Activated CD4-positive, alpha-beta T cell treated with anti-CD3 and anti-CD28 coated beads, Interleukin-2, amount 50 U/mL, for 4 hours (primary cell): ENCODE measurements around the gene PRH1.

Experiments used
- DNase-seq, 2 experiments: peaks; one replicate each; pipeline ENCODE4 v3.0.0-alpha.2; 2020

Gene PRH1

DNA sequence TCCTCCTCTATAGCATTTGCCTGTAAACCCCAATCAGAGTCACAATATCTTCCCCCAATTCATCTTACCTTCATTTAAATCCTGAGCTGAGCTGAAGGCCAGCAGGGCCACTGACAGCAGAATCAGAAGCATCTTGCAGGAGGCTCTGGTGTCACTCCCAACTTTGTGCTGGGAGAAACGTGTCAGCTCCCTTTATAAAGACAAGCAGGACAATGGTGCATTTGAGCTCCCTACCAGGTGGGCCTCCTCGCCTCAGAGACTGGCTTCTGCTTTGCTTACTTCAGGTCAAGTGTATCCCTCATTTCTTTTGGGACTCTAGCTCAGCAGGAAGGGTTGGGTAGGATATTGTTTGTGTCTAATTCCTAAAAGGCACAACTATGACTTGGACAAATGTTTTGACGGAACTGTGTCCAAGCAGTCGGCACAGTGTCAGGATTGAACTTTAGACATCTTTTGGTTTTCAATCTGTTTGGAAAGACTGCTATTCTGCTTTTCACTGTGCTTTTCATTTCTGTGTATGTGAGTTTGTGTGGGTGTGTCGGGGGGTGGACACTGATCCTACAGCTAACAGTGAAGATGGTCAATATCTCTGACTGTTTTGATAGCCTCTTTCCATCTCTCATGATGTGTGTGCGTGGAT, at the start of gene PRH1:
TSS of gene PRH1 (minus strand) at position 170 of the 640 bp plus-strand sequence. CDS start at position 132, 38 bp downstream.
- DNase-seq = no peak

DNA sequence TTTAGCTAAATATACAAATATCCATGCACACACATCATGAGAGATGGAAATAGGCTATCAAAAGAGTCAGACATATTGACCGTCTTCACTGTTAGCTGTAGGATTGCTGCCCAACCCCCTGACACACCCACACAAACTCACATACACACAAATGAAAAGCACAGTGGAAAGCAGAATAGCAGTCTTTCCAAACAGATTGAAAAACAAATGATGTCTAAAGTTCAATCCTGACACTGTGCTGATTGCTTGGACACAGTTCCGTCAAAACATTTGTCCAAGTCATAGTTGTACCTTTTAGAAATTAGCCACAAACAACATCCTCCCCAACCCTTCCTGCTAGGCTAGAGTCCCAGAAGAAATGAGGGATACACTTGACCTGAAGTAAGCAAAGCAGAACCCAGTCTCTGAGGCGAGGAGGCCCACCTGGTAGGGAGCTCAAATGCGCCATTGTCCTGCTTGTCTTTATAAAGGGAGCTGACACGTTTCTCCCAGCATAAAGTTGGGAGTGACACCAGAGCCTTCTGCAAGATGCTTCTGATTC, 44.8 kb upstream of the PRH1 start, which contains the start of gene PRH2:
TSS of gene PRH2 (plus strand) at position 491 of the 541 bp plus-strand sequence. CDS start at position 529, 38 bp downstream.
- no peak for DNase-seq

DNA sequence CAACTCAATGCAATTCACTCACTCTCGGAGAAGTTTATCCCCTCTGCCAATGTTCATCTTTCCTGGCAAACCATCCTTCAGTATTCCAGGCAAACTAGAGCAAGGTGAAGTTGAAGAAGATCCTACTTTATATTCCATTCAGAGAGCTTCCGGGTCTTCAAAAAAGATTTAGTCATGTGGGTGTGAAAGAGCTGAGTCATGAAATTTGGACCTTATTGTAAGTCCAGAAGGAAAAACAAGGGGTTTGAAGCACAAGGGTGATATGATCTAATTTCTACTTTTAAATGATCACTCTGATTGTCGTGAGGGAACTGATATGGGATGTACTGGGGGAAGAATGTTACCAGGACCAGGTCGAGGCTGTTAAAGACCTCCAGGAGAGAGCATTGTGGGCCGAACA, 42.2 kb upstream of the PRH1 start:
- DNase-seq = no peak

DNA sequence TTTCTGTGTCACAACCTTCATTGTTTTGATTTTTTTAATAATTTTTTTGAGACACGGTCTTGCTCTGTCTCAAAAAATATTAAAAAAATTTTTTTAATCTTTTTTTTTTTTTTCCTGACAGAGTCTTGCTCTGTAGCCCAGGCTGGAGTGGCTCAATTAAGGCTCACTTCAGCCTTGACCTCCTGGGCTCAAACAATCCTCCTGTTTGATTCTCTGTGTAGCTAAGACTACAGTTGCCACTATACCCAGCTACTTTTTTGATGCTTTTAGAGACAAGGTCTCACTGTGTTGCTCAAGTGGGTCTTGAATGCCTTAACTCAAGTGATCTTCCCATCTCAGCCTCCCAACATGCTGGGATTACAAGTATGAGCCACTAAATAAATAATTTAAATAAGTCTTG, 35.8 kb upstream of the PRH1 start:
- no peak for DNase-seq

DNA sequence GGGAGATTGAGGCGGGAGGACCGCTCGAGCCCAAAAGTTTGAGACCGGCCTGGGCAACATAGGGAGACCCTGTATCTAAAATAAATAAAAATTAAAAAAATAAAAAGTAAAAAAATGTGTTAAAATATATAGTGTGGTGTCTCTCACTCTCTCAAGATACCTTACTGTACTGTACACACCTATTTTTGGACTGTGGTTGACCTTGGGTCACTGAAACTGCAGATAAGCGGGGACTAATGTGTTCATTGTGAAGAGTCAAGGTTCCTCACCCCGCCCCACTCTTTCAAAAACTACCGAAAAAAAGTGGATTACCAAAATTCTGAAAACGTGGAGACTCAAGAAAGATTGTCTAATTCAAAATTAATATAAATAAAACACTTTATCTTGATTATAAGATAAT, 26.3 kb upstream of the PRH1 start:
- DNase-seq = no peak

DNA sequence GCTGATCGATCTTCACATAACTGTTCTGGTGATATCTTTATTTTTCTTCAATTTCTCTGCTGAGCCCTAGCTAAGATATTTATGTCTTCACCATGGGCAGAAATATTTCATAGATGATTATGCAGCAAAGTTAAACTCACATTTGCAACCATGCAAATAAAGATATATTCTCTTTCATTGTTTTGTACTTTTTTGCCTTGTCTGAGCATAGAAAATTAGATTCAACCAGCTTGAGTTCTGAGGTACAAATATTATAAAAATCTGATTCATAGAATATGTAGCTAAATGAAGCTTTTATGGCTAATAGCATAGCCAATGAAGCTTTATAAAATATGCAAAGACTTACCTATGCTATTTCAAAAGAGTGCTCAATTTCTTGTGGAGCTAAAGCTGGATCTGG, 25.4 kb upstream of the PRH1 start, which contains the start of gene TAS2R13:
TSS of gene TAS2R13 (minus strand) at position 101 of the 400 bp plus-strand sequence. CDS start 264 bp downstream, outside the sequence.
- no peak for DNase-seq

DNA sequence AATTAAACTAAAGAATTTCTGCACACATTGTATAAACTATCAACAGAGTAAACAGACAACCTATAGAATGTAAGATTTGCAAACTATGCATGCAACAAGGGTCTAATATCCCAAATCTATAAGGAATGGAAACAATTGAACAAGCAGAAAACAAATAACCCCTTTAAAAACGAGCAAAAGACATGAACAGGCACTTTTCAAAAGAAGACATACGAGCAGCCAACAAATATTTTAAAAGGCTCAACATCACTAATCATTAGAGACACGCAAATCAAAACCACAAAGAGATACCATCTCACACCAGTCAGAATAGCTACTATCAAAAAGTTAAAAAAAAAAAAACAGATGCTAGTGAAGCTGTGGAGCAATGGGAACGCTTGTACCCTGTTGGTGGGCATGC, 20.6 kb upstream of the PRH1 start:
- DNase-seq = no peak

DNA sequence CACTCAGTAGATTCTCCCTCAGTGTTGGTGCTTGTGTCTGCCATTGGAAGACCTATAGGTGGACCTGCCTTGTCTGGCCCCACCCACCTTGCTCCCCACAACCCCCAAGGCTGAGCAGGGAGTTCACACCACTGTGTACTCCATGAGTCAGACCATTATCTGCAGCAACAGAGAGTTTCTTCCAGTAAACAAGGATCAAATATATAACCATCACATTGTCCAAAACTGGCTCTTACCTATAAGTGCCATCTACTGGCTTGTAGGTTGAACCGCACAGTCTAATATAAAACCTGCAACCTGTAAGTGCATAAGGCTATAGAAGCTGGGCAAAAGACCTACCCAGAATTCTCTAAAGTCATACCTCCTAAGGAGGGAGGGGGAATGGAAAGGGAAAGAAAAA, 17.4 kb upstream of the PRH1 start:
- DNase-seq = no peak

DNA sequence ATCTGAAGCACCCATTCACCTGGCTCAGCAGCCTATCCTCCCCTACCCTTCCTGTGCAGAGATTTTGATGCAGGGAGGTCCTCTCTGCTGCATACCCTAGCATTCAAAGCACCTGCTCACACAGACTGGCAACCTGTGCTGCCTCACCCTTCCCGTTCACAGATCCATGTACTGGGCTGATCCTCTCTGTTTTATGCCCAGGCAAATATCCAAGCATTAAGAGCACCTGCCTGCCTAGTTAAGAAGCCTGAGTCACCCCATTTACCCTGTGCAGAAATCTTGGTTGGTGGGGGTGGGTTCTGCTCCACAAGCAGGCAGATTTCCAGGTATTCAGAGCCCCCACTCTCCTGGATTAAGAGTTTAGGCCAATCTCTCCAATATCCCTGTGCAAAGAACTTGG, 16.9 kb upstream of the PRH1 start:
- no peak for DNase-seq

DNA sequence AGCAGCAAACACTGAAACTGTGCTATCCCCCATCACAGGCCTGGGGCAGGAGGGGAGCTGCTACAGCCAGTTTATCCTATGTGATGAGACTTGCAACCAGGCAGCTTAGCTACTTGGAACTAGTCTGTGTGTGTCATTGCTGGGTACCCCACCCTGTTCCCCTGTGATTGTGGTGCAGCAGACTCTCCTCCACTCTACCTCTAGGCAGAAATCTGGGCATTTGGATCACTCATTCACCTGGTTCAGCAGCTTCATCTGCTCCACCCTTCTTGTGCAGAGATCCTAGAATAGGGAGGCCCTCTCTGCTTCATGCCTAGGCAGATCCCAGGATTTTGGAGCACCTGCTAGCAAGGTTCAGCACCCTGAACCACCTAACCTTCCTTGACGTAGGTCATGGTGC, 16.5 kb upstream of the PRH1 start:
- DNase-seq = no peak

DNA sequence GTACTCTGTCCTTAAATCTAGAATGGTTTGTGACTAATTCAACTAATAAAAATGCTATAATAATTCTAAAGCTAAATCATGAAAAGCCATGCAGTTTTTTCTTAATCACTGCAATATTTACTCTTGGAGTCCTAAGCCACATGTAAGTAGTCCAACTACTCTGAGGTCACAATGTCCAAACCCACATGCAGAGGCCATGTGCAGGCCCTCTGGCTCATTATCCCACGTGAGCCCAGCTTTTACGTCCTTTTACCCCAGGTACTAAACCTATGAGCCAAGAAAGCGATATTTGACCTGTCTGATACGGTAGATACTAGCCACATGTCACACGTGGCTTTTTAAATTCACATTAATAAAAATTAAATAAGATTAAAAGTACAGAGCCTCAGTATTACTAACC, 12.8 kb upstream of the PRH1 start:
- no peak for DNase-seq

DNA sequence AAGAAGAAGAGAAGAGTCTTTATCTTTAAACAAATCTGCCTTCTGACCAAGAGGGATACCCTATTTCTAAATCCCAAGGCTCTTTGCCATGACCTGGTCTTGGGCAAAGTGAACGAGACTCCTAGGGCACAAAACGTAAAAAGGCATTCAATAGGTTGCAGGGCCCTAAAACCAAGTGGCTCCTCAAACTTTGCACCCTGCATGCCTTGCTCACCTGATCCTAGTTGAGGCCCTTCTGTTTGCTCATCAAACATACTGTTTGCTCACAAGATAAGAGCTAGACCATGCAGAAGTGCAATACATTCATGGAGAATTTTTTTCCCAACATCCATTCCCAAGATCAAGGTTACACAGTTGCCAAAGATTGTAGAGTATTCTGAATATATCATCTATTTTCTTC, 7.9 kb upstream of the PRH1 start:
- no peak for DNase-seq

DNA sequence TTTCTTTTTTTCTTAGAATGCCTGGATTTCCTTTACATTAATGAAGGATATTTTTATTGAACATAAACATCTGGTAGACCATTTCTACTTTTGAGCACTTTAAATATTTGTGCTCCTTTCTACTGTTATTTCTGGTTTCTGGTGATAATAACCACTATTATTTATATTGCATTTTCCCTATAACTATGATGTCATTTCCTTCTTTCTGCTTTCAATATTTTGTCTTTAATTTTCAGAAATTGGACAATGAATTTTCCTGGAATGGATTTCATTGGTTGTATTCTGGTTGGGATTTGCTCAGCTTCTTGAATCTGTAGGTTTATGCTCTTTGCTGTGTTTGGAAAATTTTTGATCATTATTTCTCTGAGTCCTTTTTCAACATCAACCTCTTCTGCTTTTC, 5.2 kb upstream of the PRH1 start:
- no peak for DNase-seq

DNA sequence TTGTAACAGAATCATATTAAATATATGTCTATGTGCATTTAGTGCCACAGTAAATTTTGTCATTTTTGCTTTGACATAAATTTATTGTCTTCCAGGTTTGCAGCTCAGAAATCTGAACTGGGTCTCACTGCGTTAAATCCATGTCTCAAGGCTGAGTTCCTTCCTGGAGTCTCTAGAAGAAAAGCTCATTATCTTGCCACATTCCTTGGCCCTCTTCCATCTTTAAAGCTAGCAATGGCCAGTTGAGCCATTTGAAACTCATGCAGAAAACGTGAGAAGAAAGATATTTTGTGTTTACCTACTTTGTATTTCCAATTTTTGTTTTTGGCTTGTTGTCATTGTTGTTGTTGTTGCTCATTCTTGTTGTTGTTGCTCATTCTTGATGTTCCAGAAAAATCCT, 10.7 kb downstream of the PRH1 start:
- DNase-seq = no peak

DNA sequence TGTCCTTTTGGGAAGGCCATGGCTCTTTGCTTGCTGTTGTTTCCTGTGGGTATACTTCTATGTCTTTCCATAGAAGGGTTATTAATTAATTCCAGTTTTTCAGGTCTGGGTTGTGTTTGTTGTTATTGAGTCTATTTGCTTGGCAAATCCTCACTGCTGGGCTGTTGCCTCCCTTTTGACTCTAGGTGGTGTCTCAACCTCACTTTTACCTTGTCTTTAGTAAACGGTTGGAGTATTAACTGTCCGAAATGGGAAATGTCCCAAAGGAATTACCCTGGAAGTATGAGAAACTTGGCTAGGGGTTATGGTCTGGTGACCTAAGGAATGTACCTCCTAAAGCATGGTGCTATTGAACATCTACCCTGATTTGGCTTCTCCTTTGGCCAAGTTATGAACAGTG, 16.7 kb downstream of the PRH1 start:
- no peak for DNase-seq

DNA sequence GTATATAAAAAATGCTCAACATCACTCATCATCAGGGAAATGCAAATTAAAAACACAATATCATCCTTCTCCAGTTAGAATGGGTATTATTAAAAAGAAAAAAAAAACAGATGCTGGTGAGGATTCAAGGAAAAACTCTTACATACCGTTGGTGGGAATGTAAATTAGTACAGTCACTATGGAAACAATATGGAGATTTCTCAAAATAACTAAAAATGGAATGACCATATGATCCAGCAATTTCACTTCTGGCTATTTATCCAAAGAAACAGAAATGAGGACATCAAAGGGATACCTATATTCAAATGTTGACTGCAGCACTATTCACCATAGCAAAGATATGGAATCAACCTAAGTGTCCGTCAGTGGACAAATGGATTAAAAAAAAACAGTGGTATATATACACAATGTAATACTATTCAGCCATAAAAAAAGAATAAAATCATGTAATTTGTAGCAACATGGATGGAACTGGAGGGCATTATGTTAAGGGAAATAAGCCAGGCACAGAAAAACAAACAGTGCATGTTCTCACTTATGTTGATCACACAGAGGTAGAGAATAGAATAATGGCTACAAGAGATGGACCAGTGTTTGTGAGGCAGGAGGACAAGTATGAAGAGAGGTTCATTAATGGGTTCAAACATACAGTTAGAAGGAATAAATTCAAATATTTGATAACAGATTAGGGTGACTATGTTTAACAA, 20.4 kb downstream of the PRH1 start:
- no peak for DNase-seq

DNA sequence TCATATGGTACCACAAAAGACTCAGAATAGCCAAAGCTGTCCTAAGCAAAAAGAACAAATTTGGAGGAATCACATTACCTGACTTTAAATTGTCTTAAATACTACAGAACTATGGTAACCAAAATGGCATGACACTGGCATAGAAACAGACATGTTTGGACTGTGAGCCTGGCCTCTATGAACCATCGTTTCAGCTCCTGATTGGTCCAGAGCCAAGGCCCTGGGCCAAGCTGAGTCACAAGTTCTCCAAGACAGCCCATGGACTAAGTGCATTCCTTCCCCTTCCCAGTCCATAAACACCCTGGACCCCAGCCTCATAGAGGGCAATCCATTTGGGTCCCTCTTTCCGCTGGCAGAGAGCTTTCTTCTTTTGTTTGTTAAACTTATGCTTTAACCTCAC, 22.7 kb downstream of the PRH1 start:
- no peak for DNase-seq

DNA sequence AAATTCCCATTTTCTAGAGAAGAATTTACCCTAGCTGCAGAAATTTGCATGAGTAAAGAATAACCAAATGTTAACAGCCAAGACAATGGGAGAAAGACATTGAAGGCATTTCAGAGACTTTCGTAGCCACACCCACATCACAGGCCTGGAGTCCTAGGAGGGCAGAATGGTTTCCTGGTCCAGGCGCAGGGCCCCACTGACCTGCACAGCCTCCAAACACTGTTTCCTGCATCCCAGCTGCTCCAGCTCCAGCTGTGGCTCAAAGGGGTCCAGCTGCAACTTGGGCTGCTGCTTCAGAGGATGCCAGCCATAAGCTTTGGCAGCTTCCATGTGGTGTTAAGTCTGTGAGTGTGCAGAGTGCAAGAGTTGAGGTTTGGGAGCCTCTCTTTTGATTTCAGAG, 28.2 kb downstream of the PRH1 start:
- no peak for DNase-seq

DNA sequence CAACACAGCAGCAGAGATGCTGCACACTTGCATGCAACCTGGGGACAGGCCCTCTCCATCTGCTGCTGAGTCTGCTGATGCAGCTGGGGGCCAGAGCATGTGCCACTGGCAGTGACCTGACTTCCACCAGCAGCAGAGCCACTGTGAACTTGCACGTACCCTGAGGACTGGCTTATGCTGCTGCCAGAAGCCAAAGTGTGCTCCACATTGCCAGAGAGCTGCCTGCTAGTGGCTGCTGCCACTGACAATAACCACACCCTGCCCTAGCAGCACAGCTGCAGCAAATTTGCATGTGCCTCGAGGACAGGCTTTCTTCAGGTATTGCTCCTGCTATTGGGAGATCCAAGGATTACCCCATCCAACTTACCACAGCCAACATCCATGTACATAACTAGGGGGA, 30.3 kb downstream of the PRH1 start:
- DNase-seq = no peak

DNA sequence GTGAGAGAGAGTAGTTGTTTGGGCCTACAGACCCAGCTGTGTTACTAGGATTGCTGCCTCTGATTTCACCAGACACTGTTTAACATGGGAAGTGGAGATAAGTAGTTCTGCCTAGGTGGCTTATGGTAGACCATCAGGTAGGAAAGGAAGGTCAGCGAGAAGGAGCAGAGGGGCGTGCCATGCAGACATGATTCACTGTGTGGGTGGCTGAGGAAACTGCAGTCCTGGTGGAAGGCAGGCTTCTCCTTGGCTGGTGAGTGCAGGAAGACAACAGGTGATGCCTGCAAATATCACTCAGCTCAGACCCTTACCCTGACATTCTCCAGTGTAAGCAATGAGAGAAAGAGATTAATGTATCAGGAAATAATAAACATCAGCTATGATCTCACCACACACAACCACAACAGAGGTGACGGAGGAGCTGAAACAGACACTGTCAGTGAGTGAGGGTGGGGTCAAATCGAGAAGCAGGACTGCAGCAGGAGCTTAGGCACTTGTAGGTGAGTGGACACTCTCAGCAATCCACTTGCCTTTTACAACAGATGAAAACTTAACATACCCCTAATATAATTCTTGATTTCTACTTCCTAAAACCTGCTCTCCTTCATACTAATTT, 32.7 kb downstream of the PRH1 start:
- DNase-seq = no peak

DNA sequence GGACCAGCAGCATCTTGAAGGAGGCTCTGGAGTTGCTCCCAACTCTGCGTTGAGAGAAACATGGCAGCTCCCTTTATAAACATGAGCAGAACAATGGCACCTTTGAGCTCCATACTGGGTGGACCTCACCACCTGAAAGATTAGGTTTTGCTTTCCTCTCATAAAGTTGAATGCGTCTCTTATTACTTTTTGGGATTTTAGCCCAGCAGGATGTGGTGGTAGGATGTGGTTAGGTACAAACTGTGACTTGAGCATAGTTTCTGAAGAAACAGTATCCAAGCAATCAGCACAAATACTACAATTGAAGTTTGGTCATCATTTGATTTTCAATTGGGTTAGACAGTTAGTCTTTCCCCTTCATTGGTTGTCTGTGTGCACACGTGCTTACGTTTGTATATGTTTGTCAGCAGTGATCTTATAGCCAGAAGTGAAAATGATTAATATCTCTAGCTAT, 34.6 kb downstream of the PRH1 start, which contains the start of gene PRR4:
TSS of gene PRR4 (minus strand) at position 51 of the 454 bp plus-strand sequence. CDS start at position 13, 38 bp downstream.
- no peak for DNase-seq

DNA sequence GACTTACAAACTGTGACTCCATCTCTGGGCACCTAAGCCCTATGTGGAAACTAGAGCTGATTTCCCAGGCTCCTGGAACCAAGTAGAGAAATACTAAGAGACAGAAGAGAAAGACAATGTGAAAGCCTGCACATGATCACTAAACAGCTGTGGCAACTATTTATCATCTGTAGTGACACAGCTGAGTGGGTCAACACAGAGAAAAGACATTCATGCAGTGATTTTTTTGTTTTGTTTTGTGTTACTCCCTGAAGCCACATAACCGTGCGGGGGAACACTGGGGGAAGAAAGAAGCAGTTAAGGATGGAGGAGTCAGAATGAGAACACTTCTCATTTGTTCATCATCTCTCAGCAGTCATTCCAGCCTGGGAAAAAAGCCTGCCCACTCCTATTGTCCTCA, 36.3 kb downstream of the PRH1 start:
- no peak for DNase-seq

DNA sequence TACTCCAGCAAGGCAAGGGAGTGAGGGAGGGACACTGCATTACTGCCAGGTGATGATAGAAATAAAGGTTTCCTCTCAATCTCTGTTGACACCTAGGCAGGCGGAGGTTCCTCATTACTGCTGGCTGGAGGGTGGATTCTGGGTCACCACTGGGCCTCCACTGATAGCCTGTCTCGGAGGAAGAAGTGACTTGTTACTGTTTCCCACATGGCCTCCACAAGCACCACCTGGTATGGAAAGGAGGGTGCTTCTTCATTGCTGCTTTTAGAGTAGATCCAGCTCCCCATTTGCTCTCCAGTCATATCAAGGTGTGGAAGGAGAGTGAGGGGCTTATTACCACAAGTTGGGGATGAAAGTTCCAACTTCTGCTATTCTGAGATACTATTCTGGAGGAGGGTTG, 41.2 kb downstream of the PRH1 start:
- no peak for DNase-seq

DNA sequence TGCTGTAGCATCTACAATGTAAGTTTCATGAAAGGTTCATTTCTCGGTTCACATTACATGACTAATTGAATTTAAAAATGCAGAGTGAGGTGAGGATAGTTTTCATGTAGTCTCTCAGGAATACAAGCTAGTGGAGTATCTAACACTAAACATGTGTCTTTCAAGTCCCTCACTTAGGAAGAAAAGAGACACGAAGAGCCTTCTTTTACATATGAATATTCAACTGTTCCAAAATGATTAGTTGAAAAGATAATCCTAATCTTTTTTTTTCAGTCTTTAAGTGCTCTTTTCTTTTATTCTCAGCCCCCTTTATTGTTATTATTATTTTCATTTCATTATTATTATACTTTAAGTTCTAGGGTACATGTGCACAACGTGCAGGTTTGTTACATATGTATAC, 45.6 kb downstream of the PRH1 start:
- DNase-seq = no peak
